Stimulated activated CD8-positive, alpha-beta memory T cell treated with anti-CD3 and anti-CD28 coated beads, Interleukin-4, amount 100 ng/mL, for 24 hours (primary cell): ENCODE results near the gene RARG.
"Not testable (repeated sequence)": the region's sequence is repeated elsewhere in the genome, so short reads cannot be mapped to it uniquely, and the experiment has no call there.

Experiments
- DNase-seq: peaks from one replicate; pipeline ENCODE4 v3.0.0-alpha.2; 2020; ENCODE audit warnings: low read depth

The RARG gene

DNA sequence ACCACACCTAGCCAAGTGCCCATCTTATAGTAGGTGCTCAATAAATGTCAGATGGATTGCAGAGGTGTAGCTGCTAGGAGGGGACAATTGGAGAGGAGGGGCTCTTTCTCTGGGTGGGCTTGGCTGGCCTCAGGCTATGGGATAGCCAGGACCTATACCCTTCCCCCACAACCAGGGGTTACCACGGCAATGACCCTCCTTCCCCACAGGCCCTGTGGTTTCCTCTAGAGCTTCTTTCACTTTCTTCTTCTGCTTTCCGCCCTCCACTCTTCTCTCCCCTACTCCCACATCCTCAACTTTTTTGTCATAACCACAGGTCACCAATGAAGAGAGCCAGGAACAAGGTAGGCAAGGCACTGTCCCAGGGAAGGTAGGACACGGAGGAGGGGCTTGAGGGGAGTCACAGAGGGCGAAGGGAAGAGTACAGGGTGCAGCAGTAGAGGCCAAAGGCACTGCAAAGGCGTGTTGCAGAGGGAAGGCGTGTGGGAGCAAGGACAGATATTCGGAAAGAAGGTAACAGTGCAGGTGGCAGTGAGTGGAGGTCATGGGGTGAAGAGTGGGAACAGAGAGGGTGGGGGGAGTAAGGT lies 23.0 kb downstream of the RARG start:
- DNase-seq: no peak

DNA sequence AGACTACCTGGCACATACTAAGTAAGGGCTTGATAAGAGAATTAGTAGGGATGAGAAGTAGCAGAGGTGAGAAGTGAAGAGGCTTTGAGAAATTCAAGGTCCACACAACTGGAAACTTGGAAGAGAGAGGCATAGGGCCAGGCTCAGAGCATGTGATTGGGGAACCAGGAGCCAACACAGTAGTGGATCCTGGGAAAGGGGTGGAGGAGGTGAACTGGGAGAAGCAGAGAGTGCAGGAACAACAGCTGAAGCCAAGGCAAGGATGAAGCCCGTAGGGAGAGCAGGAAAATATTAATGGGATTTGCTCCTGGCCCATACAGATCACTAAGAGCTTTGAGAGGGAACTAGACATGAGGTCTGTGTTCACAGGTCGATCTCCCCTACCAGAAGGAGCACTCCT lies 23.6 kb downstream of the RARG start:
- no peak for DNase-seq

DNA sequence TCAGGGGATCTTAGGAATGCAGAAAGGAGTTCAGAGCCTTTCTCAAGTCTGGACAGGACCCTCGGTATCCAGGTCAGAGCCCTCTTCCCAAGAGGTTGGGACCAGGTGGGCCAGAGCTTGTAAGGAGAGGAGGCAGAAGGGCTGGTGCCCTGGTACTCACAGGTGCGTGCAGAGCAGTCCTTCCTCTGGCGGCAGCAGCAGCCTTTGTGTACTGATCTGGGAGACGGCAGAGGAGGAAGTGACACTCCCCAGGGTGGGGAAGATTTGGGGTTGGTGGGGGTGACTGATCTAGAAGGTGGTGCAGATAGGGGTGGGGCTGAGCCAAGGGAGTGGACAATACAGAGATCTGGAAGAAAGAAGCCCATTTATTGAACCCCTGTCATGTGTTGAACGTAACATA lies 25.0 kb downstream of the RARG start, which contains the start of gene ITGB7:
ITGB7 (minus strand) TSS at position 210 of the 400 bp plus-strand sequence. CDS start 6,808 bp downstream, outside the sequence.
- DNase-seq: peak; percentile 52

DNA sequence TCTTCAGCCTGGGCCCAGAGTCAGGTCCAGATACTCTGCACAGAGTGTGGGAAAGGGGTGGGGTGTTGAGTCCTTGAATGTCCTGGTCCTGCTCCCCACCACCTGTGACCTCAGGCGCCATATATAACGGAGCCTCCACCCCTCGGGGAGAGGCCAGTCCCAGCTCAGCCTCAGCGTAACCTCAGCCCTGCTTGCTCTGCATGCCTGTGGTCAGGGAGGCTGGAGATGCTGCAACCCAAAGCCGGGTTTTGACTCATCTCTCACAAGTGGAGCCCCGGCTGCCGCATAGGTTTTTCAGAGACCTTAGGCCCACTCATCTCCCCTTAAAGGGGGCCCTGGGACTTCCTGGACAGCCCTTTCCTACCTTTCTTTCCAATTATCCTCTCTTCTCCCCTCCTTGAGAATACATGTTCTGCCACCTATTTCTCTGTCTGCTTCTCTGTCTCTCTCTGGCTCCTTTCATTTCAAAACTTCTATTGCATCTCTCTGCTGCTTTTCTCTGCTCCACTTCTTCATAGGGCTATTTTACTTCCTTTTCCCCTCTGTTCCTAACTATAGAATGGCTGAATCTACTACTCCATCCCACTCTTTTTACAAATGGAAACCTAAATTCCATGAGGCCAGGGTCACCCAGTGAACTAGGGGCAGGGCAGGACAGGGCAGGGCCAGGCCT lies 26.1 kb downstream of the RARG start:
- DNase-seq: peak; percentile 60

DNA sequence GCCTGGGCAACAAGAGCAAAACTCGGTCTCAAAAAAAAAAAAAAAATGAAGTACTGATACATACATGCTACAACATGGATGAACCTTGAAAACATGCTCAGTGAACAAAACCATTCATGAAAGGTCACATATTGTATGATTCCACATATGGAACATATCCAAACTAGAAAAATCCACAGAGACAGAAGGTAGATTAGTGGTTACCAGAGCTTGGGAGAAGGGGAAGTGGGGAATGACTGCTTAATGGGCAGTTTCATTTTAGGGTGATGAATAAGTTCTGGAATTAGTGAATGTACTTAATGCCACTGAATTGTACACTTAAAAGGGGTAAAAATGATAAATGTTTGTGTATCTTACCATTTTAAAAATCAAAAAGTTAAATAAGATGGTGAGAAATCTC lies 27.7 kb downstream of the RARG start:
- no peak for DNase-seq

DNA sequence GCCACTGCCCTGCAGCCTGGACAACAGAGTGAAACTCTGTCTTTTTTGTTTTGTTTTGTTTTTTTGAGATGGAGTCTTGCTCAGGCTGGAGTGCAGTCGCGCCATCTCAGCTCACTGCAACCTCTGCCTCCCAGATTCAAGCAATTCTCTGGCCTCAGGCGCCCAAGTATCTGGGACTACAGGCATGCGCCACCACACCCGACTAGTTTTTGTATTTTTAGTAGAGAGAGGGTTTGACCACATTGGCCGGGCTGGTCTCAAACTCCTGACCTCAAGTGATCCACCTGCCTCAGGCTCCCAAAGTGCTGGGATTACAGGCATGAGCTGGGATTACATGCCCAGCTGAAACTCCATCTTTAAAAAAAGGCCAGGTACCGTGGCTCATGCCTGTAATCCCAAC lies 29.7 kb downstream of the RARG start:
- DNase-seq: not testable (repeated sequence)

DNA sequence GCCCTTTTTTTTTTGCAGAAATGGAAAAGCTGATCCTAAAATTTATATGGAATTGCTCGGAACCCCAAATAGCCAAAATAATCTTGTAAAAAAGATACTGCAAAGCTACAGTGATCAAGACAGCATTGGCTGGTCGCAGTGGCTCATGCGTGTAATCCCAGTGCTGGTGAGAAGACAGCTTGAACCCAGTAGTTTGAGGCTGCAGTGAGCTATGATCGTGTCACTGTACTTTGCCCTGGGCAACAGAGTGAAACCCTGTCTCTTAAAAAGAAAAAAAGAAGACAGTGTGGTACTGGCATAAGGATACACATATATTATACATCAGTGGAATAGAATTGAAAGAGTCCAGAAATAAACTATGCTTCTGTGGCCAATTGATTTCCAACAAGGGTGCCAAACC lies 30.4 kb downstream of the RARG start:
- DNase-seq: no peak

DNA sequence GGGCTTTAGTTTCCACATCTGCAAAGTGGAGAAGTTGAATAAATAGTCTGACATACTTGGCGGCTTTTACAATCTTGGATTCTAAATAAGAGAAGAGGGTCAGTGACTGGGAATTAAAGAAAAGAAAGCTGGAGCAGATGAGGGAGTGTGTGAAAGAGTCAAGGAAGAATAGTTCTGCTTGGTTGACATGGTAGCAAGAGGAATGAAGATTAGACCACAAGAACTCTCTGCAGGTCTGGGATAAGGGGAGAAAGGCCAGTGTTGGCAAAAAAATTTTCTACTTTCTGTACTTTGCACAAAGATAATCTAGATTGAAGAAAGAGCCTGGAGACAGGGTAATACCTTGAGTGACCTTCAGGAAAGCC lies 30.9 kb downstream of the RARG start:
- DNase-seq: no peak

DNA sequence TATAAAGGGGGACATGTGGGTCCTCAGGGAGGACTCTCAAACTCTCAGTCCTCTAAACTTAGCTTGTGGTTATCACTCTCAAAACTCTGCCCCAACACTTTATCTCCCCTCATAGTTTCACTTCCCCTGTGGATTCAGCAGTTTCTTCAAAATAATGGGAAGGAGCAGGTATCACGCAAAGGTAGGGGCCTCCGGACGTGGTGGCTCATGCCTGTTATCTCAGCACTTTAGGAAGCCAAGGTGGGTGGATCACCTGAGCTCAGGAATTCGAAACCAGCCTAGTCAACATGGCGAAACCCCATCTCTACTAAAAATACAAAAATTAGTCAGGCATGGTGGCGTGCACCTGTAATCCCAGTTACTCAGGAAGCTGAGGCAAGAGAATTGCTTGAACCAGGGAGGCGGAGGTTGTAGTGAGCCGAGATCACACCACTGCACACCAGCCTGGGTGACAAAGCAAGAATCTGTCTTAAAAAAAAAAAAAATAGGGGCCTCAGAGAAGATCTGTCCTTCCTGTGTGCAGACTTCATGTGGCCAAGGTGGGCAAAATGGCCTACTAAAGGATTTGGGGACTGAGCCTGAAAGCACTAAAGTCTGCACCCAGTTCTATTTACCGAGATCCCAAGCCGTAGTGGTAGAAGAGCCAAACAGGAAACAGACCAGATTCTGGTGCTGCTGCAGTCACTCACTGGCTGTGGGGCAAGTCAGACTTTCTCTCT lies 31.4 kb downstream of the RARG start:
- no peak for DNase-seq

DNA sequence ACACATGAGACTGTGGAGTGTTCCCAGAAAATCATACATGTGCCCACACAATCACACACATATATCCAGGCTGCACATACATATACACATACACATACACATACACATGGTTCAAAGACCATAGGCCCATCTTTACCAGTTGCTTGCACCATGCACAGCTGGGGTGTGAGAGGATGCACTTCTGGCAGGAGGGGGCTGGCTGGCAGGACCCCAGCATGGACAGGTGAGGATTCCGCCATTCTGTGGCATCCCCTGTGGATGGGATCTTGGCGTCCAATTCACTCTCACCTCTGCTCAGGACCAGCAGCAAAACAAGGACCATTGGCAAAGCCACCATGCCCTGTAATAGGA lies 31.9 kb downstream of the RARG start:
- DNase-seq: no peak

DNA sequence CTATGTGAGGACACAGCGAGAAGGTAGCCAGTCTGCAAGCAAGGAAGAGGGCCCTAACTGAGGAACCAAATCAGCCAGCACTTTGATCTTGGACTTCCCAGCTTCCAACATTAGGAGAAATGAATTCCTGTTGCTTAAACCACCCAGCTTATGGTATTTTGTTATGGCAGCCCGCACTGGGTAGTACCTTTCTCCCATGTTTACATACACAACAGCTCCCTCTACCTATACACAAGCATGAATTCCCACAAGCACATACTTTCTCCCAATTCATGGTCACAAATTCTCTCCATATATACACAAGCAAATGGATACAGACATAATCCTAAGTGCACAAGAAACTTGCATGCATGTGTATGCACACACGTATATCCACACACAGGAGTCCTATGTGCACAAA lies 32.3 kb downstream of the RARG start:
- no peak for DNase-seq

DNA sequence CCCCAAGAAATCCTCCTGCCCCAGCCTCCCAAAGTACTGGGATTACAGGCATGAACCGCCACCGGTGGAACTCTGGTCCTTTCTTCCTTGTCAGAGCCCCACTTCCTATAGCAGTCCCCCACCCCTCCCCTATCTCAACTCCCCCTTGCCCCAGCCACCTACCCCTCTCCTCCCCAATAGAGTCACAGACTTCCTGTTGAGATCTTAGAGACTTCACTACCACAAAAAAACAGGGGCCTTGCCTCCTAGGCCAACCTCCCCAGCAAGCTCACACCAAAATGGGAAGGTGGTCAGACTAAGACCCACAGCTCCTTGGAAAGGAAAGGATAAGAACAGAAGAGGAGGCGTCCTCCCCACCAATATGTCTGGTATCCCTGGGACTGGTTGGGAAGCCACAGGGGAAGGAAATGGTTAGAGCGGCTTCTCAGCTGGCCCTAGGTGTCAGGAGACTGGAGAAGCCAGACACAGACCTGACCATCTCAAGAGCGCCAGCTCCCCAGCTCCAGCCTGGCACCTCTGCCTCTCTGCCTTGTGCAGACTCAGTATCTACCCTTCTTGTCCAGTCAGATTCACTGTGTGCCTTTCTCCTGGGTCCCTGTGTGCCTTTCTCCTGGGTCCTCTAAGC lies 33.4 kb downstream of the RARG start:
- no peak for DNase-seq

DNA sequence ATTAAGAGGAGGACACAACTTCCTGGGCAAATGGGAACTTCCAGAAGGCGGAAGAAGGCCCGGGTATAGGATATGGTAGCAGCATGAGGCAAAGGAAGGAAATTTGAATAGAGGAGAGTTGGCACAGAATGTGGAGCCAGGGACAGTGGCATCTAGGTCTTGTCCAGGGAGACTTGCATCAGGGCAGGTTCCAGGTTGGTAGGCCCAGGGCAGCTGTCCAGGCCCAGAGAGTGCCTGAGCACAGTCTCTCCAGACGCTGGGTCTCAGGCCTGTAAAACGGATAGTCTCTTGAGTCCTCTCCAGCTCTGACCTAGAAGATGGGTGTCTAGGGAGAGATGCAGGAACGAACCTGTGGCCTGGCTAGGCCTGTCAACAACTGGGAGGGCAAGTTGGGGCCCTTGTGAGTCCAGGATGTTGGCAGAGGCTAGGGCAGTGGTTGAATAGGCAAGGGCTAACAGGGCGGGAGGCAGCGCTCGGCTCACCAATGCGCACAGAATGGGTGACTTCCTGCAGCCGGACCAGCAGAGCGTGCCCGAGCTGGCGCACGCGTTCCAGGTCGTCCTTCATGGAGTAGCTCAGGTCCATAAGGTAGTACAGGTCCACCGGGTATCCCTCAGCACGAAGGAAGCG lies 34.9 kb downstream of the RARG start:
- DNase-seq: no peak

DNA sequence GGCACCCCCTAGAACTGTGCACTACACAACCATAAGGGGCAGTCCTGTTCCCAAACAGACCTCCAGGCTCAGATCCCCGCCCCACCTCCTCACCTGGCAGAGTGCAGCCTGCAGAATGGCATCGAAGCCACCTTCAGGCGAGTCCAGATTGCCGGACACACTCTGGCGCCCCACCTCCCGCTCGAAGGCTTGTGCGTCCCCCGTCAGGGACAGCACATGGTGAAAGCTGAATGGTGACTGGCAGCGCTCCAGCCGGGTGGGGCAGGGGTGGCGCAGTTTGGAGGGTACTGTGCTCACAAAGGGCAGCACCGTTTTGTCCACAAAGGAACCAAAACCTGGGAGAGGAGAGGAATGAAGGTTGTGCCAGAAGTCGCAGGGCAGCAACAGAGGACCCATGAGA lies 35.5 kb downstream of the RARG start:
- no peak for DNase-seq

DNA sequence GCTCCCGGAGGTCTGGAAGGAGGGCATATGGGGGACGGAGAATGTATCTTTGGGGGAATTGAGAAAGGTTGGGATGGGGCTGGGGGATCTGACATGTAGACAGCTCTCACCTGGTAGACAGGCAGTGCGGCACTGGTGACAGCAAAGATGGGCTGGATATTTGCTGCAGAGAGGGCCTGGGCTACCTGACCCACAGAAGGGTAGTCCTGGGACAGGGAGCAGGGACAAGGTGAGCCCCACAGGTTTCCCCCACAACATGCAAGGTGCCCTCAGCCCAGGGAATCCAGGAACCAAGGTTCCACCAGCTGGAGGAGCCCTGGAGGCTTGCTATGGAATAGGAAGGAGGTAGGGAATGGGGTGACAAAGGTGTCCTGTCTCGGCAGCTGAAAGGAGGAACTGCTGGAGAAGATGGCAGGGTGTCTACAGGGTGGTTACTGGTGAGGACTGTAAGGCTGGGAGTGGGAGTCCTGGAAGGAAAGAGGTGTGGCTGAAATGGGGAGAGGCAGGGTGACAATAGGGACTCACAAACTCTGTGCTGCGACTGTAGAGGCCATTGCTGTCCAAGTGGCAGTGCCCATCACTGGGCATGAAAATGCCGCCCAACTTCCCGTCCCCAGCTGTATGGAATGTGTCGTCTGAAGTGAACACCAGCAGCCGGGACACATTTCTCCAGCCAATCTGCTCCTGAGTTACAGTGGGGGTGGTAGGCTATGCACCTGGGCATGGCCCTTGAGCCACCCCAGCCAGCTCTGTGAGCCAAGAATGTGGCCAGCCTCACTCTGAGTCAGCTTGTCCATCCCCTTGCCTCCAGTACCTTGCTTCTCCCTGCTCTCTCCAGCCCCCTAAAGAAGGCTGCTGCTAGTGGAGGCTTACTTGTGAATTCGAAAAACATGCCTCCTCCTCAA lies 36.2 kb downstream of the RARG start:
- no peak for DNase-seq

DNA sequence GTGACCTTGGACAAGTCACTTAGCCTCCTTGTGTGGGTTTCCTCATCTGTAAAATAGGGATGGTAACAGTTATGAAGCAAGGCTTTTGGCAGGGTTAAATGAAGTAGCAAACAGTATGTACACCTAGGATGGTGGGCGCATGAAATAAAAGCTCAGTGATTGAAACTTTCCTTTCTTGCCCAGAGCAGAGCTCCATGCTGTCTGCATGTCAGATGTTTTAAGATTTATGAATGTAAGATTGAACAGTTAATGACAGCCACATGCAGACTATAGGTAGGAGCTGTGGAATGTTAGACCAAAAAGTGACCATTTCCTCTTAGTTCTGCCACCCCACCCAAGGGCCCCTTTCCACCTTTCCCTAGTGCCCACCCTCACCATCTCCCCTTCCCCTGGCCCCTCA lies 37.0 kb downstream of the RARG start:
- DNase-seq: no peak

DNA sequence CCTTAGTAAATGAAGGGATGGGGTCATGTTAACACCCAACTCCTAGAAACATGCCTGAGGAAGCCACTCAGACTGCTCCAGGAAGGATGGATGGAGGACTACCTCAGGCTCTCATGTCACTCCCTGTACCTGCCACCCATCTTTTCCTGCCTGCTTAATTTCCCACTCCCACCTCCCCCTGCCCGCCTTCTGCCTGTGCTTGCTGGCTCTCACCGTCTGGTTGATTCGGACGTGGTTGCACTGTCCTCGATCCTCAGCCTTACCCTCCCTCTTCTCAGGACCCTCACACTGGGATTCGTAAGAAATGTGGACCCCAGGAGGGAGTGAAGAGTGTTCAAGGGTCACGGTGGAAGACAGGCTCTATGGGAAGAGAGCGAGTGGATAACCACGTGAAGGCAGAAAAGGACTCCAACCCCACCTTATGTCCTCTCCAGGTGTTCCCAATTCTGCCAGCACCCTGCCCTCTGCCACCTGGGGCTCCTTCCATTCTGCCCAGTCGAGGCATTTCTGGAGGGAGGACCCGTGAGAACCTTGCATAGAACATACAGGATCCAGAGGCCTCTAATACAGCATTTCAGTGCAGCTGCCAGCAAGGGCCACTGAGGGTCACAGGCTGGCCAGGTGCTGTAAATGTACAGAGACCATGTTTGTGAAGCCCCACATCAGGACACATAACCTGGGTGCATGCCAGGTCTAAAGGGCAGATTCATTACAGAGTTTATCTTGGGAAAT lies 37.9 kb downstream of the RARG start:
- no peak for DNase-seq

DNA sequence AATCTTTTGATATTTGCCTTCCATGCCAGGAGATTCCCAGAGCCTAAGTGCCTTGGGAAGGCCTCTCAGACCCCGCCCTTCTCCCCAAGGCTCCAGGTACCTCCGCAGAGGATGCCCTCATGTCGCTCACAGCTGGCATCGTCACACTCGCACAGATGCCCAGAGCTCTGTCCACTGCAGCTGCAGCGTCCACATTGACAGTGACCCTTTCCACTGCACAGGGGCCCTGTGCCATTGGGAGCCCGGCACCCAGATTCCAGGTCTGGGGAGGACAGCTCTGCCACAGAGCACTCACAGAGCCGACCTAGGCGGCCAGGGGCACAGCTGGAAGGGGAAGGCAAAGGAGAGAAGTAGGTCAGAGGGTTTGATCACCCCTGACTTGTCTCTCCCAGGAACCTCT lies 39.0 kb downstream of the RARG start:
- no peak for DNase-seq

DNA sequence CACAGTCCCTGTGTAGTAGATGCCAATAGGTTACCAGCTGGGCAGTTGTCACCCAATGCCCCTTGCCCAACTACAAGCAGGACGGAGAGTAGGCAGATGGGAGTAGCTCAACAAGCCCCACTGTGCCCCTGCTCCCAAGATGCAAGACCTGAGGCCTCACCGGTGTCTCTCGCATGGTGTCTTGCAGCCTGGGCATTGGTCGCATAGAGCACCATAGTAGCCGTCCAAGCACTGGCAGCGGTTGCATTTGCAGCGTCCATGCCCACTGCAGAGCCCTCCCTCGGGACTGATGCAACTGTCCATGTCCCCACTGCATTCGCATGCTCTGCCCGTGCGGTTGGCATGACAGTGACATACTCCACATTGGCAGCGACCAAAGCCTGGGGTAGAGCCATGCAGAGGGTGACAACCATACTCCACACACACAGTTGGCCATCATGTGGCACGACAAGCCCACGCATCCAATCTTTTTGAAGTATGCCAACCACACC lies 39.4 kb downstream of the RARG start:
- no peak for DNase-seq

DNA sequence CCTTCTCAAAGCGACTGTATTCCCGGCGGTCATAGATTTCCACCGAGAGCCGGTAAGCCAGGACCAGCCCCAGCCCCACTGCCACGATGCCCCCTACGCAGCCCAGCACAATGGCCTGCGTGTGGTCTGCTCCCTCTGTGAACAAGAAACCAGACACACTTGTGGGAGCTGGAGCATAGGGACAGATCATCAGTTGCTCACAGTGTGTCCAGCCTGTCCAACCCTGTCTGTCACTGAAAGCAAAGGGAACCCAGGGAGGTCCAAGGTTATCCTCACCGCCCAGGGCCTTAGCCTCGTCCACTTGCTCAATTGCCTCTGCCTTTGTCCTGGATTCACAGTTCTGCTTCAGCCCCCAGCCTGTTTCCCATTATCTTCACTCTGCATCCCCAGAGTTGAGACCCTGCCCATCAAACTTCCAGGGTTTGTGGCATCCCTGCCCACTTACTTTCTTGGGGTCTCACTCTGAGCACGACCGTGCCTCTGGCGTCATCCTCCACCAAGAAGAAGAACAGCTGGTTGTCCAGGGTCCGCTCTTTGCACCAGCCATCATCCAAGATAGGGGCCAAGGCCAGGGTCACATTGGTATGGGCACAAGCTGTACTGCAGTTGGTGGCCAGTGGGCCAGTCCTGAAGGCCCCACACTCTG lies 40.0 kb downstream of the RARG start:
- no peak for DNase-seq
